ENCODE data around the gene RAB34. TPM values are rescaled to one million over a fixed set of nuclear protein-coding genes. Genes with fewer than 3 reads are reported as not detected.

RAB34 gene
- total and polyA plus RNA-seq, 9 of the 15 experiments (the other 6 are each of a cell fraction or from before 2014, with no cell fraction given) = 0.07 to 3.8 (median 0.46) TPM; not detected in 1

- TF ChIP-seq MGA (IDR thresholded peaks at IDR 0.05) (peak; percentile 40), MED1 (CRISPR knock-in tag; IDR thresholded peaks at IDR 0.05; ENCODE audit: borderline replicate concordance) (no peak), ETS1 (conservative IDR thresholded peaks at IDR 0.05; ENCODE audit: control insufficient read depth, low read depth, low read length) (peak; percentile 94), SNRNP70 (optimal IDR thresholded peaks at IDR 0.05; ENCODE audit: low read depth, low read length) (no peak), FOXJ2 (tag; IDR thresholded peaks at IDR 0.05) (no peak), MLLT1 (IDR thresholded peaks at IDR 0.05) (peak in 1 of 2 experiments; percentile 63; a peak in 1 of 4 replicates), CXXC5 (CRISPR knock-in tag; IDR thresholded peaks at IDR 0.05) (peak; percentile 95), NELFE (IDR thresholded peaks at IDR 0.05; ENCODE audit: insufficient read depth, insufficient read length) (no peak)
These were observed 25.8 kb upstream of the RAB34 start, which contains the start of gene TRAF4 (continued) for GRCh38 chr17:28743243-28744103.
